Liver (tissue), 3 donors: ENCODE measurements around the gene TRHDE.

Source experiments
- CTCF ChIP-seq: fragments of 150-350 bp; IDR thresholded peaks from 2 replicates; pipeline ENCODE4 v1.5.1; 2017; ENCODE audit warnings: improper control_type of control experiment, low read depth, low read length; ENCODE audit not compliant: missing input control
- GABPA ChIP-seq, 2 donors: IDR thresholded peaks in 1 of 2; conservative IDR thresholded peaks in 1 of 2; 2 replicates each; pipeline ENCODE4 v1.6.1; 2016; ENCODE audit warnings: antibody characterized with exemption in 2 of 2, mild to moderate bottlenecking in 1 of 2, moderate library complexity in 1 of 2
- HNF4A ChIP-seq, 2 donors: conservative IDR thresholded peaks; 2 replicates each; pipeline ENCODE4 v1.6.1; 2016; ENCODE audit warnings: antibody characterized with exemption in 2 of 2, mild to moderate bottlenecking in 2 of 2
- MAX ChIP-seq: IDR thresholded peaks from 2 replicates; pipeline ENCODE4 v1.6.1; 2016; ENCODE audit warnings: antibody characterized with exemption
- NR2F2 ChIP-seq: IDR thresholded peaks from 2 replicates; pipeline ENCODE4 v1.6.1; 2016; ENCODE audit warnings: antibody characterized with exemption
- REST ChIP-seq: IDR thresholded peaks from 2 replicates; pipeline ENCODE4 v1.6.1; 2016; ENCODE audit warnings: antibody characterized with exemption, mild to moderate bottlenecking
- RXRA ChIP-seq, 2 donors: IDR thresholded peaks; 2 replicates each; pipeline ENCODE4 v1.6.1; 2017 to 2018; ENCODE audit warnings: antibody characterized with exemption in 2 of 2, mild to moderate bottlenecking in 1 of 2
- ZBTB33 ChIP-seq: IDR thresholded peaks from 2 replicates; pipeline ENCODE4 v1.6.1; 2016; ENCODE audit warnings: antibody characterized with exemption
- donor health status: healthy.
- donor health status: healthy.

- TF ChIP-seq CTCF (no peak), GABPA (IDR thresholded peaks at IDR 0.05 in 1 of 2, conservative IDR thresholded peaks at IDR 0.05 in 1 of 2) (no peak), RXRA (IDR thresholded peaks at IDR 0.05) (no peak), NR2F2 (no peak), MAX (no peak), HNF4A (conservative IDR thresholded peaks at IDR 0.05) (no peak), ZBTB33 (no peak), REST (no peak)
These were observed 46.2 kb downstream of the TRHDE start for GRCh38 chr12:72318341-72318740.
